LNCaP clone FGC (cell line): Measurements from ENCODE around the gene SEMA6A.

Experiments used
- DNase-seq: peaks from one replicate; pipeline ENCODE4 v3.0.0-alpha.2; 2011; ENCODE audit warnings: low read depth
- H3K4me3 ChIP-seq: 2 replicates; pipeline ENCODE4 v1.5.1; 2011; ENCODE audit warnings: mild to moderate bottlenecking, low read depth, low read length, control low read depth
- CTCF ChIP-seq: IDR thresholded peaks from 2 replicates; pipeline ENCODE4 v1.5.1; 2012; ENCODE audit warnings: mild to moderate bottlenecking; ENCODE audit not compliant: control insufficient read depth, insufficient read depth; ENCODE audit errors: extremely low read depth

Gene SEMA6A

GRCh38 chr5:116486588-116486987 is 88.0 kb downstream of the SEMA6A start:
- no peak overlapping the region for H3K4me3 ChIP-seq
- no peak for TF ChIP-seq CTCF
- DNase-seq: no peak

- no peak overlapping the region for H3K4me3 ChIP-seq
- DNase-seq: no peak
- no peak for TF ChIP-seq CTCF
Measured at GRCh38 chr5:116484645-116485044, 90.0 kb downstream of the SEMA6A start.

GRCh38 chr5:116482394-116482793 is 92.2 kb downstream of the SEMA6A start:
- DNase-seq: no peak
- H3K4me3 ChIP-seq: no peak overlapping the region
- no peak for TF ChIP-seq CTCF

- no peak overlapping the region for H3K4me3 ChIP-seq
- no peak for TF ChIP-seq CTCF
- DNase-seq: no peak
Measured at GRCh38 chr5:116480894-116481510, 93.6 kb downstream of the SEMA6A start.

- H3K4me3 ChIP-seq: no peak overlapping the region
- DNase-seq: no peak
- TF ChIP-seq CTCF: no peak
Measured at GRCh38 chr5:116479776-116480675, 94.6 kb downstream of the SEMA6A start.

- TF ChIP-seq CTCF: no peak
- DNase-seq: no peak
- no peak overlapping the region for H3K4me3 ChIP-seq
Measured at GRCh38 chr5:116478491-116478890, 96.1 kb downstream of the SEMA6A start.
